Ascending aorta (tissue), 2 donors: Measurements from ENCODE around the gene KAZALD1. TPM values are rescaled to one million over a fixed set of nuclear protein-coding genes. Genes with fewer than 3 reads are reported as not detected.

Source experiments
- DNase-seq, 2 donors: peaks; one replicate each; pipeline ENCODE4 v3.0.0-alpha.2; 2019; ENCODE audit warnings: low spot score in 2 of 2
- H3K27ac ChIP-seq, 2 donors: fragments of 200-600 bp; sonication (generic); one replicate each; pipeline ENCODE4 v1.5.1; 2016 to 2017; ENCODE audit warnings: mild to moderate bottlenecking in 1 of 2
- H3K27me3 ChIP-seq: fragments of 200-600 bp; sonication (generic); one replicate; pipeline ENCODE4 v1.5.1; 2017
- H3K36me3 ChIP-seq, 2 donors: fragments of 200-600 bp; sonication (generic); one replicate each; pipeline ENCODE4 v1.5.1; 2016
- H3K4me1 ChIP-seq, 2 donors: fragments of 200-600 bp; sonication (generic); one replicate each; pipeline ENCODE4 v1.5.1; 2016 to 2017; ENCODE audit warnings: mild to moderate bottlenecking in 1 of 2
- H3K4me3 ChIP-seq, 2 donors: fragments of 200-600 bp; sonication (generic); one replicate each; pipeline ENCODE4 v1.5.1; 2016 to 2017; ENCODE audit warnings: mild to moderate bottlenecking in 1 of 2
- H3K9me3 ChIP-seq, 2 donors: fragments of 200-600 bp; sonication (generic); one replicate each; pipeline ENCODE4 v1.5.1; 2016
- intact Hi-C: fragments of 100-400 bp; cut with DNase I; formaldehyde crosslinking; loops from one replicate; pipeline ENCODE4 v1.15.1; 2023
- total RNA-seq: library from RNA; depleted of rRNA; stranded (reverse); fragments of >200 nt; gene quantifications from one replicate; pipeline ENCODE4 v1.1.0, GENCODE V29; 2016
- TF ChIP-seq, protein P1 (sequence below), 3 experiments: fragments of 200-600 bp in 2 of 3; fragments of 450-650 bp in 1 of 3; sonication (generic) in 2 of 3; IDR thresholded peaks; one replicate each; pipeline ENCODE4 v1.5.1; 2016 to 2019; ENCODE audit warnings: antibody characterized with exemption in 3 of 3, mild to moderate bottlenecking in 1 of 3, moderate library complexity in 1 of 3

KAZALD1 gene
- total RNA-seq, 1 donor from 2014 or later, result 5.7 TPM

DNA sequence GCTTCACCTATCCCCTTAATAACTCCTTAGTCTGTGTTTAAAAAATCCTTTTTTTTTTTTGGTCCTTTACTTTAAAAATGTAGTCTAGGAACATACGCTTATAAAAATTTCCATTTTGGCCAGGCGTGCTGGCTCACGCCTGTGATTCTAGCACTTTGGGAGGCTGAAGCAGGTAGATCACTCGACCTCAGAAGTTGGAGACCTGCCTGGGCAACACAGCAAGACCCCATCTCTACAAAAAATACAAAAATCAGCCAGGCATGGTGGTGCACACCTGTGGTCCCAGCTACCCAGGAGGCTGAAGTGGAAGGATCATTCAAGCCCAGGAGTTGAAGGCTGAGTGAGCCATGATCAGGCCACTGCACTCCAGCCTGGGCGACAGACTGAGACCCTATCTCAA lies 14.8 kb downstream of the KAZALD1 start:
- no peaks in the 10 kb centered on the region for H3K9me3 ChIP-seq
- TF ChIP-seq, protein P1, sequence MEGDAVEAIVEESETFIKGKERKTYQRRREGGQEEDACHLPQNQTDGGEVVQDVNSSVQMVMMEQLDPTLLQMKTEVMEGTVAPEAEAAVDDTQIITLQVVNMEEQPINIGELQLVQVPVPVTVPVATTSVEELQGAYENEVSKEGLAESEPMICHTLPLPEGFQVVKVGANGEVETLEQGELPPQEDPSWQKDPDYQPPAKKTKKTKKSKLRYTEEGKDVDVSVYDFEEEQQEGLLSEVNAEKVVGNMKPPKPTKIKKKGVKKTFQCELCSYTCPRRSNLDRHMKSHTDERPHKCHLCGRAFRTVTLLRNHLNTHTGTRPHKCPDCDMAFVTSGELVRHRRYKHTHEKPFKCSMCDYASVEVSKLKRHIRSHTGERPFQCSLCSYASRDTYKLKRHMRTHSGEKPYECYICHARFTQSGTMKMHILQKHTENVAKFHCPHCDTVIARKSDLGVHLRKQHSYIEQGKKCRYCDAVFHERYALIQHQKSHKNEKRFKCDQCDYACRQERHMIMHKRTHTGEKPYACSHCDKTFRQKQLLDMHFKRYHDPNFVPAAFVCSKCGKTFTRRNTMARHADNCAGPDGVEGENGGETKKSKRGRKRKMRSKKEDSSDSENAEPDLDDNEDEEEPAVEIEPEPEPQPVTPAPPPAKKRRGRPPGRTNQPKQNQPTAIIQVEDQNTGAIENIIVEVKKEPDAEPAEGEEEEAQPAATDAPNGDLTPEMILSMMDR (IDR thresholded peaks at IDR 0.05), result no peak
- H3K4me1 ChIP-seq, result no peaks in the 10 kb centered on the region
- no peak overlapping the region for H3K4me3 ChIP-seq
- H3K27ac ChIP-seq, result no peak overlapping the region
- no peaks in the 10 kb centered on the region for H3K36me3 ChIP-seq
- no peak for DNase-seq
- H3K27me3 ChIP-seq, result no peaks in the 10 kb centered on the region
- intact Hi-C loops, result no loop called here

DNA sequence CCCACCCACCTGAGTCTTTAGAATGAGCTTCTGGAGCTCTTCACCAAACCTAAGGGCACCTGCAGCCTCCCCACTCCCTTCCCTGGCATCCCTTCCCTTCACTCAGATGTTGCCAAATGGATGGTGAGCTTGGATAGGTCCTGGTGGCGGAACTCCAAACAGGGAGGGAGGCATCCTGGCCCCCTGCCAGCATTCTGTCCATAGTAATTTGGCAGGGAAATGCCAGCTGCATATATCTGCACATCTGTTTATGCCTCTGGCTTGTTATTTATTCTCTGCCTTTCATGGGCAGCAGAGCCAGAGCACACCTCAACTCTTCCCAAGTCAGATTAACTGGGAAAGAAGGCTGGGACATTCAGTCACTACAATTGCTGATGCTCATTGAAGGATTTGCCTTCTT lies 18.1 kb downstream of the KAZALD1 start:
- no peak overlapping the region for H3K27ac ChIP-seq
- intact Hi-C loops, result no loop called here
- H3K36me3 ChIP-seq, result no peaks in the 10 kb centered on the region
- no peak overlapping the region for H3K4me3 ChIP-seq
- DNase-seq, result no peak
- TF ChIP-seq, protein P1 (IDR thresholded peaks at IDR 0.05), result no peak
- no peaks in the 10 kb centered on the region for H3K27me3 ChIP-seq
- no peaks in the 10 kb centered on the region for H3K9me3 ChIP-seq
- H3K4me1 ChIP-seq, result no peaks in the 10 kb centered on the region

DNA sequence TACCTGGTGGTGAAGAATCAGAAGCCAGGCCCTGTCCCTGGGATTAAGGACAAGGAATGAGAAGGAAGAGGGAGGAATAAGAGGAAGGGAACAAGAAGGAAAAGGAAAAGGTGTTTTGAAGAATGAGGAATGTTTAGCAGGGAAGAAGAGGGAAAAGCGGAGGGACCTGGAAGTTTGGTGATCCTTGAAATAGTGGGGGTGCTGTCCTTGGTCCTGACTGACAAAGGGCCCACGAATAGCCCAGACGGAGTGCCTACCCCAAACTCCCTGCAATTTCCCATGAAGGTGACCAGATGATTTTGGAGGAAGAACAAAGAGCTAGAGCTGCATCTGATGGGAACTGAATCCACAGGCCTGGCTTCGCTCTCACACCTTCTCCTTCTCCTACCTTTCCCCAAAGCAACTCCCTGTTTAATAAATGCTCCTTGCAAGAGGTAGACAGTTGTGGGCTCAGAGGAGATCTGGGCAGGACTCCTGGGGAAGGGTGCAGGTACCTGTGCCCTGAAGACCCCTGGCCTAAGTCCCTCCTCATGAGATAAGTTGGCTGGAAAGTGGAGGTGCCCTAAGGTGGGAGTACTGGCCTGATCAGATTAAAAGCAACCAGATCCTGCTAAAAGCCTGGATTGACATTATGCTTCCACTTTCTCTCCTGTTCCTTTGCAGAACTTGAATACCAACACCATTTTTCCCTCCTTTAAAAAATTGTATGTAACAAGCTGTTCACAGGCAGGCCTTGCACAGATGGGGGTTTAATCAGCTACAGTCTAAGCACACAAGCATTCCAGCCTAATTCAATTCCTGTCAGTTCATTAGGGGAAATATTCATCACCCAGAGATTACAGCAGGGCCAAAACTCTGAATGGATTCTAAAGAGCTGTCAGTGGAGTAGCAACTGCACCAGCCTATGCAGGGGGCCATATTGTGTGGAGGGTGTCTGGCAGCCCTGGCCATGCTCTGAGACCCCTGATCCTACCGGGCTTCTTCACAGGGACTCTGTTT lies 19.4 kb downstream of the KAZALD1 start:
- TF ChIP-seq, protein P1 (IDR thresholded peaks at IDR 0.05), result no peak
- no peaks in the 10 kb centered on the region for H3K4me1 ChIP-seq
- no peak overlapping the region for H3K27ac ChIP-seq
- no peak for DNase-seq
- intact Hi-C loops, result no loop called here
- H3K4me3 ChIP-seq, result no peak overlapping the region
- H3K27me3 ChIP-seq, result no peaks in the 10 kb centered on the region
- no peaks in the 10 kb centered on the region for H3K9me3 ChIP-seq
- H3K36me3 ChIP-seq, result no peaks in the 10 kb centered on the region

DNA sequence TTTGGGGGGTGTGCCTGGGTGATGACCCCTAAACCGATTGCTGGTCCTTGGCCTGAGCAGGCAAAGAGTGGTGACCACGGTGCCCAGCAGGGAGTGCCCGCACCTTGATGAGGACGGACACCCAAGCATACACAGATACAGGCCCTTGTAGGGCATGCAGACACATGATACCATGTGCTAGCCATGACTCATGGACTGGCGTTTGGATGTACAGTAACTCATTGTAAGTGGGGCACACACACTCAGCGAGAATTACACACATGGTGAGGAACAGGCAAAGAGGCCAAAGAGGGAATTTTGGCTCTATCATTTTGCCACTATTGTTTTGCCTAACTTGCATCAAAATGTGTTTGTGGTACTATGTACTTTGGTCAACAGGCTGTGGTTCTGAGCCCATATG lies 24.1 kb downstream of the KAZALD1 start:
- no peaks in the 10 kb centered on the region for H3K9me3 ChIP-seq
- H3K4me1 ChIP-seq, result no peaks in the 10 kb centered on the region
- H3K27ac ChIP-seq, result no peak overlapping the region
- DNase-seq, result no peak
- H3K27me3 ChIP-seq, result no peaks in the 10 kb centered on the region
- H3K36me3 ChIP-seq, result no peaks in the 10 kb centered on the region
- intact Hi-C loops, result no loop called here
- TF ChIP-seq, protein P1 (IDR thresholded peaks at IDR 0.05), result no peak
- no peak overlapping the region for H3K4me3 ChIP-seq

DNA sequence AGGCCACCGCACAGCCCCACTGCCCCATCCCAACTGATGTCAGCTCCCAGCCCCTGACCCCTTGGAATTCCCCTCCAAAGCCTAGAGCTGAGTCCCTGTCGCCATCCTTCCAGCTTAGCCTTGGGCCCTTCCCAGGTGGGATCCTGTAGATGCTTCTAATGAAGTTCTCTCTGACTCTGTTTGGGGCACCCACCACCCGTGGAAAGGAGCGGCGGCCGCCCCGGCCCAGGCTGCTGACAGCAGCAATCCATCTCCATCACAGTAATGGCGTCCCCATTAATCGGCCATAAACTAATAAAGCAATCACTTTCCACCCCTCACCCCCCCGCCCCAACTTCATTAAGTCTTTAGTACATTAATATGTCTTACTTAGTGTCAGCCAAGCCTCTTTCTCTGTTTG lies 25.6 kb downstream of the KAZALD1 start:
- no peak overlapping the region for H3K4me3 ChIP-seq
- H3K36me3 ChIP-seq, result no peaks in the 10 kb centered on the region
- DNase-seq, result no peak
- H3K9me3 ChIP-seq, result no peaks in the 10 kb centered on the region
- no peaks in the 10 kb centered on the region for H3K4me1 ChIP-seq
- H3K27ac ChIP-seq, result no peak overlapping the region
- H3K27me3 ChIP-seq, result no peaks in the 10 kb centered on the region
- intact Hi-C loops, result no loop called here
- TF ChIP-seq, protein P1 (IDR thresholded peaks at IDR 0.05), result no peak
